NCI-H446 (cell line): ENCODE data around the gene PTHLH.
A peak's percentile ranks its signal among the peaks of the same experiment; 100 is the strongest.

Experiments used
- DNase-seq, 2 experiments: peaks; one replicate each; lab custom pipeline; 2025; lab: John Stamatoyannopoulos, UW

Gene PTHLH

GRCh38 chr12:27972721-27973120 lies at the start of gene PTHLH:
Gene PTHLH, minus strand, starts transcription at chr12:27972733. Its CDS starts 3,239 bp downstream, at chr12:27969494.
- no peak for DNase-seq

GRCh38 chr12:28021704-28022103 lies 49.2 kb upstream of the PTHLH start:
- DNase-seq, result no peak

- no peak for DNase-seq
Observed at GRCh38 chr12:28017873-28018255, 45.3 kb upstream of the PTHLH start.

- peak in 1 of 2 experiments; percentile 74 for DNase-seq
Observed at GRCh38 chr12:28017126-28017872, 44.8 kb upstream of the PTHLH start.

GRCh38 chr12:28015165-28015564 lies 42.6 kb upstream of the PTHLH start:
- DNase-seq, result no peak

GRCh38 chr12:28014196-28014595 lies 41.7 kb upstream of the PTHLH start:
- no peak for DNase-seq

GRCh38 chr12:28012333-28012918 lies 39.9 kb upstream of the PTHLH start:
- no peak for DNase-seq

GRCh38 chr12:28010036-28010435 lies 37.5 kb upstream of the PTHLH start:
- no peak for DNase-seq

GRCh38 chr12:27999970-28000369 lies 27.4 kb upstream of the PTHLH start:
- DNase-seq, result no peak

- no peak for DNase-seq
Observed at GRCh38 chr12:27999521-27999920, 27.0 kb upstream of the PTHLH start.

GRCh38 chr12:27998658-27999057 lies 26.1 kb upstream of the PTHLH start:
- DNase-seq, result no peak

- DNase-seq, result no peak
Observed at GRCh38 chr12:27998170-27998569, 25.6 kb upstream of the PTHLH start.

- no peak for DNase-seq
Observed at GRCh38 chr12:27996761-27997160, 24.2 kb upstream of the PTHLH start.

- no peak for DNase-seq
Observed at GRCh38 chr12:27995406-27995805, 22.9 kb upstream of the PTHLH start.

- DNase-seq, result no peak
Observed at GRCh38 chr12:27988594-27989233, 16.2 kb upstream of the PTHLH start.

- no peak for DNase-seq
Observed at GRCh38 chr12:27987331-27987730, 14.8 kb upstream of the PTHLH start.

- DNase-seq, result no peak
Observed at GRCh38 chr12:27984275-27984674, 11.7 kb upstream of the PTHLH start.

- no peak for DNase-seq
Observed at GRCh38 chr12:27982951-27983350, 10.4 kb upstream of the PTHLH start.

GRCh38 chr12:27982385-27982784 lies 9.9 kb upstream of the PTHLH start:
- peak in 1 of 2 experiments; percentile 57 for DNase-seq

GRCh38 chr12:27981874-27982273 lies 9.3 kb upstream of the PTHLH start:
- DNase-seq, result no peak

GRCh38 chr12:27979145-27979544 lies 6.6 kb upstream of the PTHLH start:
- DNase-seq, result no peak

- no peak for DNase-seq
Observed at GRCh38 chr12:27975222-27976136, 2.9 kb upstream of the PTHLH start.
